NCI-H2107 treated with DMSO at 0.1 percent for 48 hours (cell line): ENCODE data around the gene TMEM175.
"Not testable (repeated sequence)": the region's sequence is repeated elsewhere in the genome, so short reads cannot be mapped to it uniquely, and the experiment has no call there.

Source experiments
- DNase-seq: peaks from one replicate; lab custom pipeline; 2025; ENCODE audit not compliant: unreplicated experiment; lab: John Stamatoyannopoulos, UW

TMEM175 gene

GRCh38 chr4:988726-989721, 56.8 kb downstream of the TMEM175 start:
- DNase-seq = no peak

GRCh38 chr4:989722-990471, 57.6 kb downstream of the TMEM175 start:
- DNase-seq = no peak

GRCh38 chr4:990746-991367, 58.6 kb downstream of the TMEM175 start:
- DNase-seq = no peak

- no peak for DNase-seq
These were observed 59.4 kb downstream of the TMEM175 start for GRCh38 chr4:991451-992296.

GRCh38 chr4:992297-993110, 60.2 kb downstream of the TMEM175 start:
- DNase-seq = no peak

- DNase-seq = no peak
These were observed 61.1 kb downstream of the TMEM175 start, which contains the start of gene SLC26A1 for GRCh38 chr4:993111-994029. SLC26A1 (minus strand) TSS chr4:993404; CDS start chr4:991703, 1,701 bp downstream.

- no peak for DNase-seq
These were observed 63.2 kb downstream of the TMEM175 start for GRCh38 chr4:995311-996026.

- no peak for DNase-seq
These were observed 64.1 kb downstream of the TMEM175 start for GRCh38 chr4:996030-996996.

- DNase-seq = no peak
These were observed 64.7 kb downstream of the TMEM175 start for GRCh38 chr4:996997-997374.

- DNase-seq = no peak
These were observed 65.3 kb downstream of the TMEM175 start for GRCh38 chr4:997375-998071.

- no peak for DNase-seq
These were observed 65.9 kb downstream of the TMEM175 start for GRCh38 chr4:998096-998691.

- DNase-seq = not testable (repeated sequence)
These were observed 67.1 kb downstream of the TMEM175 start for GRCh38 chr4:999240-999863.

- DNase-seq = no peak
These were observed 67.7 kb downstream of the TMEM175 start for GRCh38 chr4:999882-1000425.

GRCh38 chr4:1000686-1001260, 68.5 kb downstream of the TMEM175 start:
- DNase-seq = no peak
